SU-DHL-6 (cell line): Measurements from ENCODE around the gene SERPINB10.

Source experiments
- H2AFZ ChIP-seq: fragments of 200-600 bp; sonication (generic); 2 replicates; pipeline ENCODE4 v1.6.1; 2014; ENCODE audit warnings: low read depth, mild to moderate bottlenecking, moderate library complexity, mixed read lengths, antibody characterized with exemption, low read length; ENCODE audit not compliant: severe bottlenecking
- H3F3A ChIP-seq: fragments of 200-600 bp; shearing (Covaris generic); 2 replicates; pipeline ENCODE4 v1.6.0; 2016; ENCODE audit warnings: antibody characterized with exemption, mild to moderate bottlenecking; ENCODE audit not compliant: insufficient read depth
- H3K27ac ChIP-seq: fragments of 200-600 bp; sonication (generic); 2 replicates; pipeline ENCODE4 v1.5.1; 2016; ENCODE audit warnings: low read depth, mild to moderate bottlenecking, low read length, moderate library complexity, mixed read lengths
- H3K27me3 ChIP-seq: fragments of 200-600 bp; sonication (generic), shearing (Covaris generic); 2 replicates; pipeline ENCODE4 v1.6.0; 2014; ENCODE audit warnings: mild to moderate bottlenecking, low read length
- H3K36me3 ChIP-seq: fragments of 200-600 bp; sonication (generic); 2 replicates; pipeline ENCODE4 v1.6.1; 2014; ENCODE audit warnings: mild to moderate bottlenecking, low read length, mixed read lengths
- H3K4me2 ChIP-seq: fragments of 300-600, 200-600 bp; shearing (Covaris generic), sonication (generic); 2 replicates; pipeline ENCODE4 v1.6.0; 2014; ENCODE audit warnings: low read length, low read depth, mild to moderate bottlenecking; ENCODE audit not compliant: poor library complexity, severe bottlenecking
- H3K4me3 ChIP-seq: fragments of 200-600 bp; sonication (generic); 2 replicates; pipeline ENCODE4 v1.5.1; 2014; ENCODE audit warnings: antibody characterized with exemption, low read length, mild to moderate bottlenecking, mixed read lengths; ENCODE audit not compliant: insufficient read depth, poor library complexity, severe bottlenecking
- H3K79me2 ChIP-seq: fragments of 200-600 bp; sonication (generic); 2 replicates; pipeline ENCODE4 v1.6.1; 2014; ENCODE audit warnings: mild to moderate bottlenecking, low read length, moderate library complexity; ENCODE audit not compliant: insufficient read depth
- H3K9ac ChIP-seq: fragments of 200-600 bp; sonication (generic); 2 replicates; pipeline ENCODE4 v1.7.0; 2014; ENCODE audit warnings: mild to moderate bottlenecking, low read length
- H3K9me2 ChIP-seq: fragments of 200-600 bp; sonication (generic); replicated peaks from 2 replicates; pipeline ENCODE4 v1.6.1; 2014; ENCODE audit warnings: low read length; ENCODE audit not compliant: insufficient read depth
- H3K9me3 ChIP-seq: fragments of 200-600 bp; sonication (generic); 2 replicates; pipeline ENCODE4 v1.6.1; 2014; ENCODE audit warnings: low read length, mixed read lengths; ENCODE audit not compliant: insufficient read depth
- H4K20me1 ChIP-seq: fragments of 200-600 bp; sonication (generic); 2 replicates; pipeline ENCODE4 v1.6.1; 2014; ENCODE audit warnings: low read depth, mild to moderate bottlenecking, antibody characterized with exemption, low read length, moderate library complexity, mixed read lengths
- EZH2phosphoT487 ChIP-seq: fragments of 200-600 bp; sonication (generic), shearing (Covaris generic); conservative IDR thresholded peaks from 2 replicates; pipeline ENCODE4 v1.6.1; 2018; ENCODE audit warnings: mild to moderate bottlenecking, antibody characterized with exemption, low read length, moderate library complexity, mixed read lengths
- TF ChIP-seq, protein P1 (sequence below): fragments of 200-600 bp; sonication (generic); IDR thresholded peaks from one replicate; pipeline ENCODE4 v1.5.1; 2017; ENCODE audit warnings: antibody characterized with exemption, mild to moderate bottlenecking, low read length, moderate library complexity; ENCODE audit not compliant: insufficient read depth, poor library complexity, severe bottlenecking

SERPINB10 gene

DNA sequence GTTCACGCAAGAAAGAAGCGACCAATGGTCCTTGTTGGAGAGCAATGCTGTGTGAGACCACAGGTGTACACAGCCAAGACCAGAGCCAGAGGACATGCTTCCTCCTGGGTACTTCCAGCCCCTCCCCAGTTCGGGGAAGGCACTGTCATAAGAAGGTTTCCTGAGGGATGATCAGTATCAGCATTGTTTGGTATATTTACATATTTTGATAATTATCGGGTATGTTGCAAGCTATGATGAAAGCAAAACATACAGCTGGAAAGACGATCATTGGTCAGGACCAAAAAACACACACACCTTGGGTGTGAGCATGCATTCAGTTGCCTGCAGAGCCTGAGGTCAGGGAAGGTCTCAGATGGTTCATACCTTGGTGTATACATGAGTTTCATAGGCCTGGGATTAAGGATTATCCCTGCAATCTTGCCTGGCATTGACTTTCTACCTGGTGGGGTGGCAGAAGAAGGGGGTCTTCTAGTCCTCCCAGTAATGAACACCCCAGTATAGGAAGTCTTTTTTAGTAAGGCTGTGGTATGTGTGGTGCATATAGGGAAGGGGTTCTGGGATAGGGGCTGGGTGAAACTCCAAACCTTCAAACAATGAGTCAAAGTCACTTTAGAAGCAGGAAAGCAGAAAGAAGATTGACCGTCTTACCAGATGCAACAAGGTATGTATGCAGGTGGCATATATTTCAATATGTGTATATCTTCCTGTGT lies 17.4 kb upstream of the SERPINB10 start:
- no peaks in the 10 kb centered on the region for H3K36me3 ChIP-seq
- no peaks in the 10 kb centered on the region for H3K27me3 ChIP-seq
- H3K9ac ChIP-seq = no peak overlapping the region
- TF ChIP-seq EZH2phosphoT487 = no peak
- TF ChIP-seq, protein P1, sequence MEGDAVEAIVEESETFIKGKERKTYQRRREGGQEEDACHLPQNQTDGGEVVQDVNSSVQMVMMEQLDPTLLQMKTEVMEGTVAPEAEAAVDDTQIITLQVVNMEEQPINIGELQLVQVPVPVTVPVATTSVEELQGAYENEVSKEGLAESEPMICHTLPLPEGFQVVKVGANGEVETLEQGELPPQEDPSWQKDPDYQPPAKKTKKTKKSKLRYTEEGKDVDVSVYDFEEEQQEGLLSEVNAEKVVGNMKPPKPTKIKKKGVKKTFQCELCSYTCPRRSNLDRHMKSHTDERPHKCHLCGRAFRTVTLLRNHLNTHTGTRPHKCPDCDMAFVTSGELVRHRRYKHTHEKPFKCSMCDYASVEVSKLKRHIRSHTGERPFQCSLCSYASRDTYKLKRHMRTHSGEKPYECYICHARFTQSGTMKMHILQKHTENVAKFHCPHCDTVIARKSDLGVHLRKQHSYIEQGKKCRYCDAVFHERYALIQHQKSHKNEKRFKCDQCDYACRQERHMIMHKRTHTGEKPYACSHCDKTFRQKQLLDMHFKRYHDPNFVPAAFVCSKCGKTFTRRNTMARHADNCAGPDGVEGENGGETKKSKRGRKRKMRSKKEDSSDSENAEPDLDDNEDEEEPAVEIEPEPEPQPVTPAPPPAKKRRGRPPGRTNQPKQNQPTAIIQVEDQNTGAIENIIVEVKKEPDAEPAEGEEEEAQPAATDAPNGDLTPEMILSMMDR = no peak
- H3F3A ChIP-seq = no peaks in the 10 kb centered on the region
- no peaks in the 10 kb centered on the region for H4K20me1 ChIP-seq
- H3K4me3 ChIP-seq = no peak overlapping the region
- H3K9me2 ChIP-seq = no peaks in the 10 kb centered on the region
- no peak overlapping the region for H2AFZ ChIP-seq
- H3K4me2 ChIP-seq = no peak overlapping the region
- H3K9me3 ChIP-seq = no peaks in the 10 kb centered on the region
- H3K79me2 ChIP-seq = no peaks in the 10 kb centered on the region
- H3K27ac ChIP-seq = no peak overlapping the region

DNA sequence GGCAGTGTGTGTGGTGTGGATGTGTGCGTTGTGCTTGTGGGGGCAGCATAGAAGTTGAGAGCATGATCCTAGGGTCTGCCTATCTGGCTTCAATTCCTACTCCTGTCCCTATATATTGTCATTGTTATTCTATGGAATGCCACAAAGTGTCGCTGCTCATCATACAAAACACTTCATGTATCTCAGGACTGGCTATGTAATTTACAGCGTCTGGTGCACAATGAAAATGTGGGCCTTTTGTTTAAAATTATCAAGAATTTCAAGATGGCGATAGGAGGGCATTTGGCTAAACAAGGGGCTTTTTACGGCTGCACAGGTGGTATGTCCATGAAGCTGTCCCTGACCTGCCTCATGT lies 16.8 kb upstream of the SERPINB10 start:
- no peaks in the 10 kb centered on the region for H3K9me3 ChIP-seq
- H3K27ac ChIP-seq = no peak overlapping the region
- H3K36me3 ChIP-seq = no peaks in the 10 kb centered on the region
- TF ChIP-seq EZH2phosphoT487 = no peak
- TF ChIP-seq, protein P1 = no peak
- no peaks in the 10 kb centered on the region for H4K20me1 ChIP-seq
- no peaks in the 10 kb centered on the region for H3F3A ChIP-seq
- H2AFZ ChIP-seq = no peak overlapping the region
- no peaks in the 10 kb centered on the region for H3K9me2 ChIP-seq
- H3K79me2 ChIP-seq = no peaks in the 10 kb centered on the region
- no peak overlapping the region for H3K4me2 ChIP-seq
- no peaks in the 10 kb centered on the region for H3K27me3 ChIP-seq
- no peak overlapping the region for H3K9ac ChIP-seq
- no peak overlapping the region for H3K4me3 ChIP-seq

DNA sequence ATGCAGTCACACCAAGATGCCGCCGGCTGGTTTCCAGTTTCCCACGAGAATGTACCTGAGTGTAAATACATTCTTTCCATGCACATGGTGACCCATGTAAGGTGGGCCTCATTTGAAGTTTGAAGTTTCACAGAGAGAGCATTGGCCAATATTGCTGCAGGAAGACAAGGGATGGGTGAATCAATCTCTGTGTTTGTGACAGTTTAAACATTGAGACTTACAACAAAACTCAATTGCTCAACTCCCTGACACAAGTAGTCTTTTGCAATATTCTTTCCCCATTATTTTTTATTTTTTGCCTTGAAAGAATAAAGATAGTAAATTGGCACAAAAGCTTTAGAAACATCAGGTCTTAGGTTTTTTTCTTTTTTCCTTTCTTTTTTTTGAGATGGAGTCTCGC lies 15.2 kb upstream of the SERPINB10 start:
- Histone ChIP-seq H4K20me1 (no peaks in the 10 kb centered on the region), H3K27me3 (no peaks in the 10 kb centered on the region), H3F3A (no peaks in the 10 kb centered on the region), H3K9me2 (no peaks in the 10 kb centered on the region), H3K79me2 (no peaks in the 10 kb centered on the region), H2AFZ (no peak overlapping the region), H3K9me3 (no peaks in the 10 kb centered on the region), H3K27ac (no peak overlapping the region), H3K36me3 (no peaks in the 10 kb centered on the region), H3K4me3 (no peak overlapping the region), H3K9ac (no peak overlapping the region), H3K4me2 (no peak overlapping the region)
- TF ChIP-seq, protein P1 = no peak
- TF ChIP-seq EZH2phosphoT487 = no peak
